HepG2 (cell line): Measurements from ENCODE around the gene CCDC142. TPM values are rescaled to one million over a fixed set of nuclear protein-coding genes. Genes with fewer than 3 reads are reported as not detected.

Experiments
- CC2D1A ChIP-seq: sonication (generic); formaldehyde crosslinking; IDR thresholded peaks from 2 replicates; pipeline ENCODE4 v1.8.1; 2023; ENCODE audit warnings: mild to moderate bottlenecking, missing genetic modification reagents
- TBX3 ChIP-seq: fragments of 450-650 bp; IDR thresholded peaks from 2 replicates; pipeline ENCODE4 v1.6.1; 2017; ENCODE audit warnings: antibody characterized with exemption, mild to moderate bottlenecking, inconsistent platforms, borderline replicate concordance
- ZBTB21 ChIP-seq: sonication (generic); formaldehyde crosslinking; IDR thresholded peaks from 2 replicates; pipeline ENCODE4 v1.4.0; 2020; ENCODE audit warnings: missing genetic modification reagents
- polyA plus RNA-seq, 8 experiments: library from polyadenylated mRNA; depleted of rRNA in 3 of 8; stranded (reverse) in 7 of 8; unstranded in 1 of 8; fragments of >200 nt; fragmentation: Illumina TruSeq in 4 of 8; extraction: Trizol in 4 of 8; gene quantifications; 2 replicates each; pipeline versions ENCODE4 v1.2.1 to v1.2.3, GENCODE V29; 2011 to 2016; ENCODE audit warnings: low read depth in 4 of 8, missing spikeins in 1 of 8, mixed read lengths in 1 of 8; ENCODE audit not compliant: insufficient read depth in 1 of 8
- total RNA-seq, 5 experiments: library from RNA; depleted of rRNA; stranded (reverse); fragments of >200 nt; fragmentation: Illumina TruSeq; extraction: Trizol; gene quantifications; 2 replicates each; pipeline ENCODE4 v1.2.3, GENCODE V29; 2016; ENCODE audit warnings: low read depth in 1 of 5
- TF ChIP-seq, protein P1 (sequence below), 2 experiments: fragments of 450-650 bp in 1 of 2; sonication (generic) in 1 of 2; formaldehyde crosslinking in 1 of 2; IDR thresholded peaks; 2 replicates each; pipeline versions ENCODE4 v1.6.1 to v1.8.0; 2016 to 2022; ENCODE audit warnings: antibody characterized with exemption in 1 of 2, mild to moderate bottlenecking in 1 of 2, missing genetic modification reagents in 1 of 2

CCDC142 gene
- total and polyA plus RNA-seq, 2 of the 13 experiments (the other 11 are each of a cell fraction or from before 2014, with no cell fraction given): 14.7 to 30.4 TPM

DNA sequence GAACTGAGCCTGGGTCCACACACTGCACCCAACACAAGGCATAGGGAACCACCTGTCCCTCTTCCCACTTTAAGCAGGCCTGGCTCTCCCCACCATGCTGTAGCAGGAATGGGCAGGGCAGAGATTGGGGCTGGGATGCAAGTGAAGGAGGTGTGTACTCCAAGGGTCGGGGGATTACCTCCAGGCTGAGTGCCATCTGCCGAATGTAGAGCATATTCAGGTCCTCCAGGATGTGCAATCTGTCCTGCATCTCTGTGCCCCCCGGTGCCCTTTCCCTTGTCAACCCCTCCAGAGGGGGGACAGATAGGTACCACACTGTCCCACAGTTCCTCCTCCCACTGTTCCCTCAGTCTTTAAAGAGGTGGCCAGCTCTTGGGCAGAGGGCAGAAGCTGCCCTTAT lies 43.4 kb downstream of the CCDC142 start (continued):
- TF ChIP-seq TBX3 (no peak), CC2D1A (CRISPR knock-in tag) (0 out of 2 replicates have a peak, but pooled peaks have one; percentile 59), ZBTB21 (CRISPR knock-in tag) (no peak)
- TF ChIP-seq, protein P1, sequence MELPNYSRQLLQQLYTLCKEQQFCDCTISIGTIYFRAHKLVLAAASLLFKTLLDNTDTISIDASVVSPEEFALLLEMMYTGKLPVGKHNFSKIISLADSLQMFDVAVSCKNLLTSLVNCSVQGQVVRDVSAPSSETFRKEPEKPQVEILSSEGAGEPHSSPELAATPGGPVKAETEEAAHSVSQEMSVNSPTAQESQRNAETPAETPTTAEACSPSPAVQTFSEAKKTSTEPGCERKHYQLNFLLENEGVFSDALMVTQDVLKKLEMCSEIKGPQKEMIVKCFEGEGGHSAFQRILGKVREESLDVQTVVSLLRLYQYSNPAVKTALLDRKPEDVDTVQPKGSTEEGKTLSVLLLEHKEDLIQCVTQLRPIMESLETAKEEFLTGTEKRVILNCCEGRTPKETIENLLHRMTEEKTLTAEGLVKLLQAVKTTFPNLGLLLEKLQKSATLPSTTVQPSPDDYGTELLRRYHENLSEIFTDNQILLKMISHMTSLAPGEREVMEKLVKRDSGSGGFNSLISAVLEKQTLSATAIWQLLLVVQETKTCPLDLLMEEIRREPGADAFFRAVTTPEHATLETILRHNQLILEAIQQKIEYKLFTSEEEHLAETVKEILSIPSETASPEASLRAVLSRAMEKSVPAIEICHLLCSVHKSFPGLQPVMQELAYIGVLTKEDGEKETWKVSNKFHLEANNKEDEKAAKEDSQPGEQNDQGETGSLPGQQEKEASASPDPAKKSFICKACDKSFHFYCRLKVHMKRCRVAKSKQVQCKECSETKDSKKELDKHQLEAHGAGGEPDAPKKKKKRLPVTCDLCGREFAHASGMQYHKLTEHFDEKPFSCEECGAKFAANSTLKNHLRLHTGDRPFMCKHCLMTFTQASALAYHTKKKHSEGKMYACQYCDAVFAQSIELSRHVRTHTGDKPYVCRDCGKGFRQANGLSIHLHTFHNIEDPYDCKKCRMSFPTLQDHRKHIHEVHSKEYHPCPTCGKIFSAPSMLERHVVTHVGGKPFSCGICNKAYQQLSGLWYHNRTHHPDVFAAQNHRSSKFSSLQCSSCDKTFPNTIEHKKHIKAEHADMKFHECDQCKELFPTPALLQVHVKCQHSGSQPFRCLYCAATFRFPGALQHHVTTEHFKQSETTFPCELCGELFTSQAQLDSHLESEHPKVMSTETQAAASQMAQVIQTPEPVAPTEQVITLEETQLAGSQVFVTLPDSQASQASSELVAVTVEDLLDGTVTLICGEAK (IDR thresholded peaks at IDR 0.05): no peak
- TF ChIP-seq, protein P1 (CRISPR knock-in tag; IDR thresholded peaks at IDR 0.05): no peak
